Loucy (cell line): ENCODE data around the gene B4GALT2.

Experiments
- H2AFZ ChIP-seq: fragments of 200-600 bp; sonication (generic); 2 replicates; pipeline ENCODE4 v1.6.0; 2016; ENCODE audit warnings: antibody characterized with exemption, mild to moderate bottlenecking, low read length, moderate library complexity
- H3F3A ChIP-seq: fragments of 200-600 bp; 2 replicates; pipeline ENCODE4 v1.6.0; 2016; ENCODE audit warnings: antibody characterized with exemption, low read depth, mild to moderate bottlenecking
- H3K27me3 ChIP-seq: fragments of 200-600 bp; sonication (generic); 2 replicates; pipeline ENCODE4 v1.6.1; 2014; ENCODE audit warnings: low read length, mild to moderate bottlenecking; ENCODE audit not compliant: insufficient read depth, poor library complexity, severe bottlenecking
- H3K36me3 ChIP-seq: fragments of 200-600 bp; sonication (generic); 2 replicates; pipeline ENCODE4 v1.6.1; 2016; ENCODE audit warnings: low read length; ENCODE audit not compliant: insufficient read depth
- H3K4me1 ChIP-seq: fragments of 200-600 bp; sonication (generic); 2 replicates; pipeline ENCODE4 v1.5.1; 2014; ENCODE audit warnings: low read length, mild to moderate bottlenecking; ENCODE audit not compliant: insufficient read depth, poor library complexity, severe bottlenecking
- H3K4me2 ChIP-seq: fragments of 200-600 bp; sonication (generic); 2 replicates; pipeline ENCODE4 v1.6.0; 2014; ENCODE audit warnings: antibody characterized with exemption, low read length, low read depth, mild to moderate bottlenecking; ENCODE audit not compliant: poor library complexity, severe bottlenecking
- H3K4me3 ChIP-seq: fragments of 200-600 bp; sonication (generic); 2 replicates; pipeline ENCODE4 v1.5.1; 2014; ENCODE audit warnings: low read length, mild to moderate bottlenecking, mixed read lengths; ENCODE audit not compliant: poor library complexity, severe bottlenecking
- H3K79me2 ChIP-seq: fragments of 200-600 bp; sonication (generic); 2 replicates; pipeline ENCODE4 v1.6.1; 2014; ENCODE audit warnings: low read length; ENCODE audit not compliant: insufficient read depth
- H3K9ac ChIP-seq: fragments of 200-600 bp; sonication (generic); 2 replicates; pipeline ENCODE4 v1.6.0; 2014; ENCODE audit warnings: mild to moderate bottlenecking, low read depth, low read length, moderate library complexity; ENCODE audit not compliant: poor library complexity, severe bottlenecking
- H3K9me2 ChIP-seq: fragments of 200-600 bp; sonication (generic); replicated peaks from 2 replicates; pipeline ENCODE4 v1.6.1; 2016; ENCODE audit warnings: low read depth, low read length, mixed read lengths
- H3K9me3 ChIP-seq: fragments of 200-600 bp; sonication (generic); 2 replicates; pipeline ENCODE4 v1.6.1; 2014; ENCODE audit warnings: mild to moderate bottlenecking, antibody characterized with exemption, low read length, low read depth; ENCODE audit not compliant: insufficient read depth
- H4K20me1 ChIP-seq: fragments of 200-600 bp; sonication (generic); 2 replicates; pipeline ENCODE4 v1.6.0; 2014; ENCODE audit warnings: antibody characterized with exemption, low read length, mild to moderate bottlenecking; ENCODE audit not compliant: insufficient read depth, poor library complexity, severe bottlenecking
- EZH2phosphoT487 ChIP-seq: fragments of 200-600 bp; IDR thresholded peaks from 2 replicates; pipeline ENCODE4 v1.6.1; 2018; ENCODE audit warnings: antibody characterized with exemption, mild to moderate bottlenecking, moderate library complexity, borderline replicate concordance
- TF ChIP-seq, protein P1 (sequence below): fragments of 200-600 bp; sonication (generic); conservative IDR thresholded peaks from 2 replicates; pipeline ENCODE4 v1.5.1; 2014; ENCODE audit warnings: mild to moderate bottlenecking, antibody characterized with exemption, low read length

The B4GALT2 gene

DNA sequence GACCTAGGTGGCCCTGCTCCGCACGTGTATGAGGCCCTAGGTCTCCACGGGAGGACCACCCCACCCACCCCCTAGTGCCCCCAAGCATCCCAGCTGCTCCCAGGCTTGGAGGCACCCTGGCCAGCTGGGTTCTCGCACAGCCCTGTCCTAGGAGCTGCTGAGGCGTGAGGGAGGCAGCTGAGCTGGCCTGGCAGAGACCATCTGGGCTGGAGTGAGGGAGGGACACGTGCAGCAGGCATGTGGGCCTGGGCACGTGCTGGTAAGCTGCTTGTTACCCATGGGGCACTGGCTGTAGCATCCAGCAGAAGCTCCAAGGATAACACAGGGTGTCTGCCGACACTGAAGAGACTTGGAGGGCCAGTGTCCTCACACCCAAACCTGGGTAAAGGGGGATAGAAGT lies 42.1 kb downstream of the B4GALT2 start:
- Histone ChIP-seq H3K4me3 (no peak overlapping the region), H3K9me3 (no peaks in the 10 kb centered on the region), H3K36me3 (no peaks in the 10 kb centered on the region), H3K27me3 (no peaks in the 10 kb centered on the region), H3K79me2 (no peaks in the 10 kb centered on the region), H3K4me1 (no peaks in the 10 kb centered on the region), H3K9ac (no peak overlapping the region), H3K4me2 (no peak overlapping the region), H2AFZ (no peak overlapping the region), H3K9me2 (no peaks in the 10 kb centered on the region), H4K20me1 (no peaks in the 10 kb centered on the region), H3F3A (no peaks in the 10 kb centered on the region)
- TF ChIP-seq, protein P1, sequence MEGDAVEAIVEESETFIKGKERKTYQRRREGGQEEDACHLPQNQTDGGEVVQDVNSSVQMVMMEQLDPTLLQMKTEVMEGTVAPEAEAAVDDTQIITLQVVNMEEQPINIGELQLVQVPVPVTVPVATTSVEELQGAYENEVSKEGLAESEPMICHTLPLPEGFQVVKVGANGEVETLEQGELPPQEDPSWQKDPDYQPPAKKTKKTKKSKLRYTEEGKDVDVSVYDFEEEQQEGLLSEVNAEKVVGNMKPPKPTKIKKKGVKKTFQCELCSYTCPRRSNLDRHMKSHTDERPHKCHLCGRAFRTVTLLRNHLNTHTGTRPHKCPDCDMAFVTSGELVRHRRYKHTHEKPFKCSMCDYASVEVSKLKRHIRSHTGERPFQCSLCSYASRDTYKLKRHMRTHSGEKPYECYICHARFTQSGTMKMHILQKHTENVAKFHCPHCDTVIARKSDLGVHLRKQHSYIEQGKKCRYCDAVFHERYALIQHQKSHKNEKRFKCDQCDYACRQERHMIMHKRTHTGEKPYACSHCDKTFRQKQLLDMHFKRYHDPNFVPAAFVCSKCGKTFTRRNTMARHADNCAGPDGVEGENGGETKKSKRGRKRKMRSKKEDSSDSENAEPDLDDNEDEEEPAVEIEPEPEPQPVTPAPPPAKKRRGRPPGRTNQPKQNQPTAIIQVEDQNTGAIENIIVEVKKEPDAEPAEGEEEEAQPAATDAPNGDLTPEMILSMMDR: no peak
- no peak for TF ChIP-seq EZH2phosphoT487

DNA sequence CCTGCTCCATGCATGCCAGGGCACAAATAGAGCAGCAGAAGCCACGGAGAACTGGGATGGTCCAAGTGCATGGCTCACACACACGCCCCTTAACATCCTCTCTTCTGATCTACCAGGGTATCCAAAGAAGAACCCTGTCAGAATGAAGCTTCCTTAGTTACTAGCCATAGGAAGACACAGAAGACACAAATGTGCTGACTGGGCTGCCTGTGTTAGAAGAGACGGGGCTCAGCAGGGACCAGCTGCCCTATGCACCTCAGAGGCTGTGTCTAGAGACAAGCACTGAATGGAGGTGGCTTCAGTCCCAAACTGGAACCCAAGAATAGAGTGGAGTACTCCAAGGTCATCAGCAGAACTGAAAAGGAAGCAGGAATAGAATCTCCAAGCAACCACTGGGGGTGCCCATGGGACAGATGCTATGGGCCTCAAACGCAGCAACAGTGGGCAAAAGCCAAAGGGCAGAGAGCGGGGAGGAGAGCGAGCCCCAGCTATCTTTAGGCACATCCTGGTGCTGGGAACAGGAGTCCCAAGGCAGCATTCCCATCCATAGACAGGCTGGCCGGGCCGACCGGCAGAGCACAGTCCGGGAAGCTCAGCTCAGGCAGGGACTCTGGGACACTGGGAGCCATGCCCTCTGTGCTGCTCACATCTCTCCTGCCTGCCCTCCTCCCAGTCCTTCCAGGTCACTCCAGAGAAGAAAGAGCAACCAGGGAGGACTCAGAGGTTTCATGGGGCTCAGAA lies 42.7 kb downstream of the B4GALT2 start:
- Histone ChIP-seq H3F3A (no peaks in the 10 kb centered on the region), H2AFZ (no peak overlapping the region), H3K9me2 (no peaks in the 10 kb centered on the region), H3K79me2 (no peaks in the 10 kb centered on the region), H3K4me1 (no peaks in the 10 kb centered on the region), H3K4me3 (no peak overlapping the region), H4K20me1 (no peaks in the 10 kb centered on the region), H3K9ac (no peak overlapping the region), H3K27me3 (no peaks in the 10 kb centered on the region), H3K9me3 (no peaks in the 10 kb centered on the region), H3K36me3 (no peaks in the 10 kb centered on the region), H3K4me2 (no peak overlapping the region)
- TF ChIP-seq, protein P1: peak; percentile 35; the same call in 1 of the 2 replicates
- TF ChIP-seq EZH2phosphoT487: no peak

GRCh38 chr1:44024031-44024902 lies 45.3 kb downstream of the B4GALT2 start:
- Histone ChIP-seq H3F3A (no peaks in the 10 kb centered on the region), H3K36me3 (no peaks in the 10 kb centered on the region), H3K79me2 (no peaks in the 10 kb centered on the region), H3K27me3 (no peaks in the 10 kb centered on the region), H3K9ac (no peak overlapping the region), H2AFZ (no peak overlapping the region), H4K20me1 (no peaks in the 10 kb centered on the region), H3K4me1 (peaks cover 4% of the 10 kb centered on the region), H3K9me2 (no peaks in the 10 kb centered on the region), H3K9me3 (no peaks in the 10 kb centered on the region), H3K4me2 (no peak overlapping the region), H3K4me3 (no peak overlapping the region)
- TF ChIP-seq, protein P1: no peak
- TF ChIP-seq EZH2phosphoT487: no peak
